ENCODE results near the gene PRDM15. TPM values are rescaled to one million over a fixed set of nuclear protein-coding genes. Genes with fewer than 3 reads are reported as not detected.
A peak's percentile ranks its signal among the peaks of the same experiment; 100 is the strongest.

Gene PRDM15
- total RNA-seq, 1 donor from 2014 or later: 12.0 TPM

- no peak for DNase-seq (ENCODE audit: low read depth, low spot score)
- Mint-ChIP-seq H3K27me3 (ENCODE audit: low read depth) (no peaks in the 10 kb centered on the region), H3K27ac (ENCODE audit: unreplicated experiment) (no peak overlapping the region), H3K36me3 (ENCODE audit: low read depth) (peaks cover 4% of the 10 kb centered on the region), H3K4me3 (no peak overlapping the region), H3K4me1 (no peaks in the 10 kb centered on the region), H3K9me3 (no peaks in the 10 kb centered on the region)
- no peak for TF ChIP-seq CTCF (conservative IDR thresholded peaks at IDR 0.05)
Measured at GRCh38 chr21:41914965-41915364, 35.8 kb upstream of the PRDM15 start.

GRCh38 chr21:41914358-41914757, 35.2 kb upstream of the PRDM15 start:
- H3K36me3 Mint-ChIP-seq (ENCODE audit: low read depth): peaks cover 4% of the 10 kb centered on the region
- no peaks in the 10 kb centered on the region for H3K27me3 Mint-ChIP-seq (ENCODE audit: low read depth)
- H3K4me1 Mint-ChIP-seq: no peaks in the 10 kb centered on the region
- no peak overlapping the region for H3K4me3 Mint-ChIP-seq
- no peak for DNase-seq (ENCODE audit: low read depth, low spot score)
- H3K27ac Mint-ChIP-seq (ENCODE audit: unreplicated experiment): no peak overlapping the region
- no peaks in the 10 kb centered on the region for H3K9me3 Mint-ChIP-seq
- no peak for TF ChIP-seq CTCF (conservative IDR thresholded peaks at IDR 0.05)

- Mint-ChIP-seq H3K4me1 (no peaks in the 10 kb centered on the region), H3K27ac (ENCODE audit: unreplicated experiment) (peak overlapping the region; percentile 27), H3K27me3 (ENCODE audit: low read depth) (no peaks in the 10 kb centered on the region), H3K9me3 (no peaks in the 10 kb centered on the region), H3K4me3 (no peak overlapping the region), H3K36me3 (ENCODE audit: low read depth) (peaks cover 4% of the 10 kb centered on the region)
- no peak for TF ChIP-seq CTCF (conservative IDR thresholded peaks at IDR 0.05)
- DNase-seq (ENCODE audit: low read depth, low spot score): no peak
Measured at GRCh38 chr21:41913230-41913629, 34.1 kb upstream of the PRDM15 start.

- DNase-seq (ENCODE audit: low read depth, low spot score): no peak
- H3K27me3 Mint-ChIP-seq (ENCODE audit: low read depth): no peaks in the 10 kb centered on the region
- no peaks in the 10 kb centered on the region for H3K9me3 Mint-ChIP-seq
- H3K27ac Mint-ChIP-seq (ENCODE audit: unreplicated experiment): no peak overlapping the region
- TF ChIP-seq CTCF (conservative IDR thresholded peaks at IDR 0.05): no peak
- no peaks in the 10 kb centered on the region for H3K36me3 Mint-ChIP-seq (ENCODE audit: low read depth)
- H3K4me1 Mint-ChIP-seq: no peaks in the 10 kb centered on the region
- no peak overlapping the region for H3K4me3 Mint-ChIP-seq
Measured at GRCh38 chr21:41908829-41909228, 29.7 kb upstream of the PRDM15 start.

GRCh38 chr21:41907496-41908258, 28.5 kb upstream of the PRDM15 start:
- no peaks in the 10 kb centered on the region for H3K36me3 Mint-ChIP-seq (ENCODE audit: low read depth)
- no peak for DNase-seq (ENCODE audit: low read depth, low spot score)
- H3K27me3 Mint-ChIP-seq (ENCODE audit: low read depth): no peaks in the 10 kb centered on the region
- no peak for TF ChIP-seq CTCF (conservative IDR thresholded peaks at IDR 0.05)
- H3K27ac Mint-ChIP-seq (ENCODE audit: unreplicated experiment): no peak overlapping the region
- H3K9me3 Mint-ChIP-seq: no peaks in the 10 kb centered on the region
- H3K4me1 Mint-ChIP-seq: no peaks in the 10 kb centered on the region
- no peak overlapping the region for H3K4me3 Mint-ChIP-seq
